ENCODE results near the gene SERPINA3. TPM values are rescaled to one million over a fixed set of nuclear protein-coding genes. Genes with fewer than 3 reads are reported as not detected.

The SERPINA3 gene
- total and polyA plus RNA-seq, 2 of the 8 experiments (the other 6 are each of a cell fraction or from before 2014, with no cell fraction given): not detected

DNA sequence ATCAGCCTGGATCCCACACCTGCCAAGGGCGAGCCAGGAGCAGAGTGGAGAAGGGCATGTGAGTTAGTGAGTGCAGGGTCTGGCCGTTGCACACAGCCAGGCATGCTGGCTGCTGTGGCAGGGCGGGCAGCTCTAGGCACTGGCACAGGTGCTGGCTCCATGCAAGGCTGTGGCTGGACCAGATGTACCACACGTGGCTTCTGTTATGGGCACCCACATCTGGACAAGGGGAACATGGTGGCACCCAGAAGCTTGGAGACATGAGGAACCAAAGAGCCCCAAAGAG, 20.1 kb downstream of the SERPINA3 start:
- TF ChIP-seq HDAC6 (IDR thresholded peaks at IDR 0.05; ENCODE audit: low read depth, low read length) (no peak), POLR2A (IDR thresholded peaks at IDR 0.05; ENCODE audit: control extremely low read depth in 1 of 2, low read depth in 2 of 2, low read length in 2 of 2) (no peak), YY1 (IDR thresholded peaks at IDR 0.05; ENCODE audit: low read depth, low read length) (no peak), JUN (IDR thresholded peaks at IDR 0.05; ENCODE audit: low read depth, low read length) (no peak), FOSL1 (IDR thresholded peaks at IDR 0.05; ENCODE audit: insufficient read depth, low read depth, low read length) (no peak), MAFK (IDR thresholded peaks at IDR 0.05; ENCODE audit: low read depth, low read length) (no peak), RXRA (IDR thresholded peaks at IDR 0.05; ENCODE audit: insufficient read depth, low read depth, low read length) (no peak)
- TF ChIP-seq, protein P1, sequence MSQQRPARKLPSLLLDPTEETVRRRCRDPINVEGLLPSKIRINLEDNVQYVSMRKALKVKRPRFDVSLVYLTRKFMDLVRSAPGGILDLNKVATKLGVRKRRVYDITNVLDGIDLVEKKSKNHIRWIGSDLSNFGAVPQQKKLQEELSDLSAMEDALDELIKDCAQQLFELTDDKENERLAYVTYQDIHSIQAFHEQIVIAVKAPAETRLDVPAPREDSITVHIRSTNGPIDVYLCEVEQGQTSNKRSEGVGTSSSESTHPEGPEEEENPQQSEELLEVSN (IDR thresholded peaks at IDR 0.05): no peak
- TF ChIP-seq, protein P2, sequence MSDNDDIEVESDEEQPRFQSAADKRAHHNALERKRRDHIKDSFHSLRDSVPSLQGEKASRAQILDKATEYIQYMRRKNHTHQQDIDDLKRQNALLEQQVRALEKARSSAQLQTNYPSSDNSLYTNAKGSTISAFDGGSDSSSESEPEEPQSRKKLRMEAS (IDR thresholded peaks at IDR 0.05): no peak
- H2AK5ac ChIP-seq (ENCODE audit: low read depth, low read length): no peak overlapping the region
- H3K79me1 ChIP-seq (ENCODE audit: low read depth, low read length): no peaks in the 10 kb centered on the region
- H3K4me3 ChIP-seq (ENCODE audit: extremely low read depth in 1 of 4, insufficient read depth in 2 of 4, low read depth in 3 of 4, low read length in 4 of 4): no peak overlapping the region
- H3K27me3 ChIP-seq (replicated peaks in 1 of 4; ENCODE audit: control insufficient read depth in 3 of 4, extremely low read depth in 1 of 4, insufficient read depth in 3 of 4, low read length in 3 of 4): no peaks in the 10 kb centered on the region
- no peaks in the 10 kb centered on the region for H3K79me2 ChIP-seq (ENCODE audit: control insufficient read depth in 1 of 2, insufficient read depth in 2 of 2, low read length in 2 of 2)
- H3K36me3 ChIP-seq (ENCODE audit: control insufficient read depth in 2 of 4, insufficient read depth in 4 of 4, low read length in 3 of 4): no peaks in the 10 kb centered on the region
- ChIA-PET CTCF (ENCODE audit: partially characterized antibody) (interaction anchor here (0.6 to 0.7 kb wide), 2 partner anchors 12 to 177 kb away, joined by 3 to 4 read pairs; no protein-coding TSS in a partner anchor), POLR2A (ENCODE audit: partially characterized antibody) (interaction anchor here (0.9 kb wide), 1 partner anchor 12 kb away, joined by 3 read pairs; no protein-coding TSS in a partner anchor)
- no peak for DNase-seq (ENCODE audit: low read depth in 1 of 2, low spot score in 2 of 2)
- H3K56ac ChIP-seq (replicated peaks; ENCODE audit: insufficient read length, low read depth, low read length): no peak overlapping the region
- no peak overlapping the region for H3K23ac ChIP-seq (ENCODE audit: insufficient read length)
- no peaks in the 10 kb centered on the region for H4K20me1 ChIP-seq (replicated peaks in 1 of 2; ENCODE audit: control insufficient read depth in 1 of 2, insufficient read depth in 2 of 2, low read length in 2 of 2)
- H3K9ac ChIP-seq (replicated peaks in 1 of 4; ENCODE audit: extremely low read depth in 1 of 4, low read depth in 3 of 4, low read length in 3 of 4): no peak overlapping the region
- H3K18ac ChIP-seq (ENCODE audit: extremely low read depth, low read length): no peak overlapping the region
- no peak overlapping the region for H3K27ac ChIP-seq (ENCODE audit: low read depth, low read length)
- no peak overlapping the region for H4K8ac ChIP-seq (ENCODE audit: extremely low read depth, insufficient read depth, low read length)
- no peaks in the 10 kb centered on the region for H3K9me3 ChIP-seq (ENCODE audit: insufficient read depth in 2 of 2, low read depth in 1 of 2, low read length in 1 of 2)
- WGBS, 2 experiments (ENCODE audit: extremely low coverage in 1 of 2, insufficient coverage in 1 of 2, insufficient read length in 1 of 2, insufficient replicate concordance in 2 of 2, low coverage in 1 of 2, low lambda C conversion rate in 2 of 2, missing lambda C conversion rate in 1 of 2): 93% methylated on average over 4 of the region's 4 CpGs; no CpG with 5 or more reads in 1 of the 2 experiments
- H3K4me1 ChIP-seq (replicated peaks in 1 of 4; ENCODE audit: control insufficient read depth in 3 of 4, insufficient read depth in 4 of 4, low read length in 3 of 4): no peaks in the 10 kb centered on the region
- H2BK12ac ChIP-seq (ENCODE audit: low read depth, low read length): no peak overlapping the region
- H3K23me2 ChIP-seq (ENCODE audit: low read depth, low read length): no peaks in the 10 kb centered on the region
- no peak overlapping the region for H2AFZ ChIP-seq (ENCODE audit: low read length)
- H4K91ac ChIP-seq (replicated peaks; ENCODE audit: insufficient read length, low read length): no peak overlapping the region
- no peak overlapping the region for H3K4ac ChIP-seq (replicated peaks; ENCODE audit: insufficient read length, low read depth, low read length)
- H2BK5ac ChIP-seq (ENCODE audit: low read depth, low read length): no peak overlapping the region
- no peak overlapping the region for H3K14ac ChIP-seq (ENCODE audit: insufficient read length)
- H2BK20ac ChIP-seq (ENCODE audit: low read length): no peak overlapping the region
- no peak overlapping the region for H3K4me2 ChIP-seq (ENCODE audit: insufficient read depth in 1 of 2, low read depth in 2 of 2, low read length in 2 of 2)
- no peak for FAIRE-seq
- H2BK15ac ChIP-seq (ENCODE audit: low read length): no peak overlapping the region
- H2BK120ac ChIP-seq (replicated peaks; ENCODE audit: low read depth, low read length): no peak overlapping the region
- no peak overlapping the region for H4K5ac ChIP-seq (ENCODE audit: insufficient read length, low read depth, low read length)
